Memory B cell (primary cell): Measurements from ENCODE around the gene KCTD10.
"Not testable (repeated sequence)": the region's sequence is repeated elsewhere in the genome, so short reads cannot be mapped to it uniquely, and the experiment has no call there.

ENCODE experiments used
- ATAC-seq: fragments of 150-1000 bp; cut with Tn5 transposase; 2 replicates; pipeline ENCODE4 v1.10.0; 2021; ENCODE audit warnings: low read depth, mild to moderate bottlenecking, moderate library complexity
- DNase-seq, 2 donors: peaks; one replicate each; pipeline ENCODE4 v3.0.0; 2022; ENCODE audit warnings: low spot score in 2 of 2
- H3K27ac Mint-ChIP-seq: one replicate; pipeline ENCODE4 v1.8.0; 2022; ENCODE audit warnings: mild to moderate bottlenecking, moderate library complexity, mixed read lengths
- H3K27me3 Mint-ChIP-seq: one replicate; pipeline ENCODE4 v1.8.0; 2022; ENCODE audit warnings: mixed read lengths
- H3K36me3 Mint-ChIP-seq: one replicate; pipeline ENCODE4 v1.8.0; 2022; ENCODE audit warnings: mild to moderate bottlenecking, mixed read lengths
- H3K4me1 Mint-ChIP-seq: one replicate; pipeline ENCODE4 v1.8.0; 2022; ENCODE audit warnings: mixed read lengths
- H3K4me3 Mint-ChIP-seq: one replicate; pipeline ENCODE4 v1.8.0; 2022; ENCODE audit warnings: mild to moderate bottlenecking, moderate library complexity, mixed read lengths
- H3K9me3 Mint-ChIP-seq: one replicate; pipeline ENCODE4 v1.8.0; 2022; ENCODE audit warnings: mixed read lengths

The KCTD10 gene

GRCh38 chr12:109475121-109475520 is 2.0 kb downstream of the KCTD10 start:
- Mint-ChIP-seq H3K9me3 (no peaks in the 10 kb centered on the region), H3K27ac (no peak overlapping the region), H3K4me3 (no peak overlapping the region), H3K36me3 (no peaks in the 10 kb centered on the region), H3K27me3 (no peaks in the 10 kb centered on the region), H3K4me1 (peaks cover 34% of the 10 kb centered on the region)
- DNase-seq, result no peak
- no peak for ATAC-seq

- not testable (repeated sequence) for H3K27me3 Mint-ChIP-seq, DNase-seq, H3K4me3 Mint-ChIP-seq, H3K27ac Mint-ChIP-seq, H3K9me3 Mint-ChIP-seq, H3K36me3 Mint-ChIP-seq, ATAC-seq
- peaks cover 29% of the 10 kb centered on the region for H3K4me1 Mint-ChIP-seq
Observed at GRCh38 chr12:109473526-109474270, 3.4 kb downstream of the KCTD10 start.

GRCh38 chr12:109473006-109473405 is 4.1 kb downstream of the KCTD10 start:
- no peak for ATAC-seq
- H3K4me1 Mint-ChIP-seq, result peaks cover 27% of the 10 kb centered on the region
- no peak for DNase-seq
- no peak overlapping the region for H3K27ac Mint-ChIP-seq
- H3K9me3 Mint-ChIP-seq, result no peaks in the 10 kb centered on the region
- no peak overlapping the region for H3K4me3 Mint-ChIP-seq
- peaks cover 4% of the 10 kb centered on the region for H3K36me3 Mint-ChIP-seq
- H3K27me3 Mint-ChIP-seq, result no peaks in the 10 kb centered on the region

GRCh38 chr12:109469517-109469916 is 7.6 kb downstream of the KCTD10 start:
- ATAC-seq (no peak), DNase-seq (no peak)
- Mint-ChIP-seq H3K9me3 (no peaks in the 10 kb centered on the region), H3K4me1 (peaks cover 14% of the 10 kb centered on the region), H3K36me3 (peaks cover 6% of the 10 kb centered on the region), H3K27ac (no peak overlapping the region), H3K27me3 (no peaks in the 10 kb centered on the region), H3K4me3 (no peak overlapping the region)

GRCh38 chr12:109467978-109468676 is 9.0 kb downstream of the KCTD10 start:
- no peak for DNase-seq
- H3K4me1 Mint-ChIP-seq, result peaks cover 17% of the 10 kb centered on the region
- ATAC-seq, result no peak
- H3K27me3 Mint-ChIP-seq, result no peaks in the 10 kb centered on the region
- no peak overlapping the region for H3K27ac Mint-ChIP-seq
- no peaks in the 10 kb centered on the region for H3K9me3 Mint-ChIP-seq
- H3K36me3 Mint-ChIP-seq, result peaks cover 9% of the 10 kb centered on the region
- no peak overlapping the region for H3K4me3 Mint-ChIP-seq

DNA sequence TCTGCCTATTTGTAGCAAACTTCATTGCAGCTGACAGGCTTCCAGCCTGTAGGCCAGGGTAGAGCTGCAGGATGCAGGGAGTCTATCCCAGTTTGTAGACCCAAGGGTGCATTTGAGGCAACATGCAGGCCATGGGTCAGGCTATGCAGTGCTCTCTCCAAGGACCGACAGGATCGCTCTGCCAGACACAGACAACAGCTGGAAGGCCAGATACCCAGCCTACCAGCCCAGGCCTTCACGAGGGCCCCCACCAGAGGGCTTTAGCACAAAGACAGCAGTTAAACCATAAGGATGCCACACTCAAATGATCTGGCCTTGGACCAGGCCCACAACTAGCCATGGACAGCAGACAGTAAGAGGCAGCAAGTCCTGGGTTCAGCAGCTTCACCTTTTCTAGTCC is 10.3 kb downstream of the KCTD10 start:
- ATAC-seq, result no peak
- Mint-ChIP-seq H3K27ac (no peak overlapping the region), H3K4me3 (no peak overlapping the region), H3K4me1 (peaks cover 23% of the 10 kb centered on the region), H3K36me3 (peaks cover 9% of the 10 kb centered on the region), H3K9me3 (no peaks in the 10 kb centered on the region), H3K27me3 (no peaks in the 10 kb centered on the region)
- DNase-seq, result no peak

DNA sequence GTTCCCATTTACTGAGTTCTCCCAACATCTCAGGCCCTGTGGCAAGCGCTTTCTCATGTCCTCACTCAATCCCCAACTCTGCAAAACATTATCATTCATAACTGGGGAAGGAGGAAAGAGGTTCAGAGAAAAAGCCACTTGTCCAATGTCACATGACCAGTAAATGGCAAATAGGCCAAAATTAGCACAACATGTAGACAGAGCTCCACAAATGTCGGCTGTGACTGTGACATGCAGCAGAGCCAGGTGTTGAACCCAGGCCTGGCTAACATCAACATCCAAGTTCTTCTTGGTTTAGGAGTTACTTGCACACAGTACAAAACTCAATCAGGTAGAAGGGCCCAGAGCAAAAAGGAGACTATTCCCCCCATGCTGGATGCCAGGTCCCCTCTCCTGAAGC is 10.8 kb downstream of the KCTD10 start:
- peaks cover 9% of the 10 kb centered on the region for H3K36me3 Mint-ChIP-seq
- DNase-seq, result no peak
- no peak for ATAC-seq
- H3K27ac Mint-ChIP-seq, result no peak overlapping the region
- H3K27me3 Mint-ChIP-seq, result no peaks in the 10 kb centered on the region
- H3K4me3 Mint-ChIP-seq, result no peak overlapping the region
- peaks cover 27% of the 10 kb centered on the region for H3K4me1 Mint-ChIP-seq
- no peaks in the 10 kb centered on the region for H3K9me3 Mint-ChIP-seq

DNA sequence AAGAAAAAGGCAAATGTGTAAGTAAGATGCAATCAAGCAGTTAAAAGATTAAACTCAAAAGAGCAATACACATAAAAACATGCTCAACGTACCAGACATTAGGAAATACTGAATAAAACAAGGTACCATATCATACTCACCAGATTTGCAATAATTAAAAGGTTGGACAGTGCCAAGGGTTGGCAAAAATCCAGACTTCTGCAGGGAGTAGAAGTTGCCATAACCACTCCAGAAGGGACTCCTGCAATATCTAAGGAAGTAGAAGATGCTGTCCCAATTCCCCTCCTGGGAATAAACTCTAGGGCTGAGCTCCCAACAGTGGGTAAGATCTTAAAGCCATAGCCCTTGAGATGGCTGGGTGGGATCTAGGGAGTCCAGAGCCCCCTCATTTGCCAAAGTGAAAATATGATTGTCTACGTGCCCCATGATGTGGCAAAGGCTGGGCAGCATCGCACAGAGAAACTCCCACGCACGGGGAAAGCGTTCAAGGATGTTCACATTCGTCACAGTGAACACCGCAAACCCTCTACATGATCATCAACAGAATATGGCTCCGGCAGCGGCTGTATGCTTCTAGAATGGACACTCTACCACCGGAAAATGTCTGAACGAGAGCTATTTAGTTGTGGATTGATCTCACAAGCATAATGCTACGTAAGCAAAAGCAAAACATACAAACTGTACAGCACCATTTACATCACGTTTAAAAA is 12.3 kb downstream of the KCTD10 start:
- Mint-ChIP-seq H3K27me3 (no peaks in the 10 kb centered on the region), H3K27ac (no peak overlapping the region), H3K4me1 (peaks cover 22% of the 10 kb centered on the region), H3K4me3 (no peak overlapping the region), H3K36me3 (peaks cover 9% of the 10 kb centered on the region), H3K9me3 (no peaks in the 10 kb centered on the region)
- DNase-seq, result no peak
- ATAC-seq, result no peak

DNA sequence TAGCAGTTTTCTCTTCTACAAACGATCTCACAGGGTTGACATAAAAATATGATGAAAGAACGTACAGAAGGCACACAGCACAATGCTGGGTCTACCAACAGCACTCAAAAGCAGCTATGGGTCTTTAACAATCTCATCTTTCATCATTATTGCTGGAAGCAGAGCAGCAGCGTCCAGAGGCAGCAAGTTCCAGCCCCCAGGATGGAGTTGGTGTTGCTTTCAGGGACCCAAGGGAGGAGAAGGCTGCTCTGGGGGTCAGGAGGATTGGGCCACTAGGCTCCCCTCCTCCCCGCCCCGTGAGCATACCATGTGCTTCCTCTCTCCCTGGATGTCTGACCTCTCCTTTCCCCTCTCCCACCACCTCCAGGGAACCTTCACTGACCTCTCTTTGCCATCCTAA is 13.3 kb downstream of the KCTD10 start:
- Mint-ChIP-seq H3K36me3 (peaks cover 10% of the 10 kb centered on the region), H3K27ac (no peak overlapping the region), H3K9me3 (no peaks in the 10 kb centered on the region), H3K4me3 (no peak overlapping the region), H3K27me3 (no peaks in the 10 kb centered on the region), H3K4me1 (peaks cover 23% of the 10 kb centered on the region)
- no peak for DNase-seq
- no peak for ATAC-seq

- ATAC-seq (no peak), DNase-seq (no peak)
- Mint-ChIP-seq H3K9me3 (no peaks in the 10 kb centered on the region), H3K4me3 (no peak overlapping the region), H3K4me1 (peaks cover 22% of the 10 kb centered on the region), H3K36me3 (peaks cover 13% of the 10 kb centered on the region), H3K27me3 (no peaks in the 10 kb centered on the region), H3K27ac (peak overlapping the region; percentile 33)
Observed at GRCh38 chr12:109462868-109463692, 14.0 kb downstream of the KCTD10 start.

DNA sequence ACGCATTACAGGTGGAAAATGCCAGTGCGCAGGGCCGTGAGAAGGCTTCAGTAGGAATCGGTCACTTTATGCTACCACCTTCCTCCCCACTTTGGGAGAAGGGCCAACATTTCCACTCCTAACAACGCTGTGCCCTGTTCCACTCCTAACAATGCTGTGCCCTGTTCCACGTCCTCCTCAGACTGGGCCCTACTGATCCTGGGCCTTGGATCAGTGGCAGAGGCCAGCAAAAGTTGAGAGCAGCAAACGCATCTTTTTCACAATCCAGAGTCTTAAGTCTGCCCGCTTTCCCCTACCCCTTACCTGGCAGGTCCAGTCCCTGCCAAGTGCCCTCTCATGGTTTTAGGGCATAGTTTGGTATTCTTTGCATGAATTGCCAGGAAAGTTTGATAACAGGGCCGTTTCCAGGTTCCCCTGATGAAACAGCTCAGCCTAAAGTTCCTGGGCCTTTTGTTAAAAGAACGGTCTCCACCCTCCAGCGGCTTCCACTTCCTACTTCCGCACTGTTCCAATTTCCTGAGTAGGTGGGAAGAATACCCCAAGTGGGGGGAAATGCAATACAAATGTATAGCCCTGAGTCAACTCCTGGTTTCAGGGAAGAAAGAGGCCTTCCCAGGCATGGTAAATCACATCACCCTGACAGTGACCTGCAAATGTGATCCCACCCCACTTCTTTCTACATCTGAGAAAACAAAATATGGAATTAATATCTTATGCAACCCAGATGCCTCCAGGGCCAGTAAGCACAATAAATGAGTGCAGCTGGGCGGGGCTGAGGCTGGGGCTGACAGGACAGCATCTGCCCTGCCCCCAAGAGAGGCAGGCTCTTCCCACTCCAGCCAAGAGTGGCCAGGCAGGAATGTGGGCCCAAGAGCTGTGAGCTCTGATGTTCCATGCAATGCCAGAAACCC is 15.0 kb downstream of the KCTD10 start:
- DNase-seq, result no peak
- peaks cover 22% of the 10 kb centered on the region for H3K4me1 Mint-ChIP-seq

DNA sequence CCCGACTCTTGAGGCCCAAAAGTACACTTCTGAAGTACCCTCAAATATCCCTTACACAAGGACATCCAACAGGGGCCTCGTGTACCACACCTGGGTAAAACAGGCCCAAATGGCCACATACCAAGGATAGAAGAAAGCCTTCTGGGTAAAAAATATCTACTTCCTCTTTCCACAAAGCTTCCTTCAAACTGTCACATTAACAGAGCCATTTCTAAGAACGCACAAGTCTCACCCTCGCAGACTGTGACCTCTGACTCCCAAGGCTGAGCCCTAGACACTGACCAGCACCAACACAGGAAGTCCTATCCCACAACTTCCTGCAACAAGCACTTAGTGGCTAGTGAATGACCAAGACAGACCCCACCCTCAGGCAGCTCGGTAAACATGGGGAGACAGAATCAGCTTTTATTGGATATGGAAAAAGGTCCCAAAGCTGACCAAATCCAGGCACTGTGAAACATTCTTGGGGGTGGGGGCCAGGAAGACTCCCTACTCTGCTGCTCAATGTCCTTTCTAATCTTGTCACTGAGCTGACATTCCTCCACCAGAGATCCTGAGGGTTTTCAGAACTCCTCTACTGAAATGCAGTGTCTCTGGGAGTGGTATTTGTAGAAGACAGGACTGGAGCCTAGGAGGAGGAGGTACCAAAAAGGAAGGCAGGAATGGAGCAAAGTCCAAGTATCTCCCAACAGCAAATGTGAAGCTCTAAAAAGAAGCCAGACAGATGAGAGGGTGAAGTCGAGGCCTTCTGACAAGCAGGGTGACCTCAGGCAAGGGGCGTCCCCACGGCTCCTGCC is 15.9 kb downstream of the KCTD10 start:
- Mint-ChIP-seq H3K4me1 (peaks cover 21% of the 10 kb centered on the region), H3K27ac (peak overlapping the region; percentile 86), H3K9me3 (no peaks in the 10 kb centered on the region), H3K36me3 (peaks cover 26% of the 10 kb centered on the region), H3K4me3 (peak overlapping the region; percentile 43), H3K27me3 (no peaks in the 10 kb centered on the region)
- ATAC-seq (peak; percentile 71), DNase-seq (no peak)

More for the DNA sequence above, 15.0 kb downstream of the KCTD10 start:
- peaks cover 19% of the 10 kb centered on the region for H3K36me3 Mint-ChIP-seq
- peak overlapping the region; percentile 86 for H3K27ac Mint-ChIP-seq
- H3K27me3 Mint-ChIP-seq, result no peaks in the 10 kb centered on the region
- ATAC-seq, result no peak
- no peaks in the 10 kb centered on the region for H3K9me3 Mint-ChIP-seq
- H3K4me3 Mint-ChIP-seq, result no peak overlapping the region
